ENCODE results near the gene PGM1. TPM values are rescaled to one million over a fixed set of nuclear protein-coding genes. Genes with fewer than 3 reads are reported as not detected.

The PGM1 gene
- polyA plus RNA-seq, 1 of the 3 experiments (the other 2 are of a cell fraction): 20.7 TPM

- DNase-seq: no peak
- no peaks in the 10 kb centered on the region for H3K9me3 ChIP-seq
- peaks cover 0 to 9% of the 10 kb centered on the region in 2 experiments; a peak in 2 of 4 replicates for H3K4me1 ChIP-seq (ENCODE audit: control insufficient read depth in 1 of 2, insufficient read depth in 2 of 2, low read depth in 1 of 2, low read length in 1 of 2)
- H3K79me2 ChIP-seq (ENCODE audit: insufficient read depth): no peaks in the 10 kb centered on the region
- no peaks in the 10 kb centered on the region for H3F3A ChIP-seq (replicated peaks; ENCODE audit: insufficient read depth)
- no peak overlapping the region for H3K27ac ChIP-seq (ENCODE audit: low read depth in 2 of 2, low read length in 1 of 2)
- WGBS (ENCODE audit: low lambda C conversion rate): 97% methylated on average over 4 of the region's 4 CpGs
- no peak overlapping the region for H2AFZ ChIP-seq (ENCODE audit: low read depth)
- CTCF ChIA-PET: interaction anchor here (1.2 kb wide), 1 partner anchor 76 kb away, joined by 3 read pairs; no protein-coding TSS in a partner anchor
- H3K9ac ChIP-seq: no peak overlapping the region
- no peaks in the 10 kb centered on the region for H4K20me1 ChIP-seq (ENCODE audit: insufficient read depth)
- no peaks in the 10 kb centered on the region for H3K27me3 ChIP-seq (ENCODE audit: insufficient read depth)
- no peaks in the 10 kb centered on the region for H3K9me2 ChIP-seq
- H3K4me2 ChIP-seq: no peak overlapping the region
- POLR2A ChIA-PET: no interaction called here
- no peak overlapping the region for H3K4me3 ChIP-seq (ENCODE audit: low read depth in 2 of 2, low read length in 1 of 2)
- no peak for TF ChIP-seq FOXM1 (IDR thresholded peaks at IDR 0.05; ENCODE audit: low read depth)
- TF ChIP-seq MAX (IDR thresholded peaks at IDR 0.05; ENCODE audit: low read depth): no peak
- TF ChIP-seq RAD21 (IDR thresholded peaks at IDR 0.05; ENCODE audit: low read length): no peak
- no peak for TF ChIP-seq ELF1 (IDR thresholded peaks at IDR 0.05)
- no peak for TF ChIP-seq SIN3A (IDR thresholded peaks at IDR 0.05; ENCODE audit: borderline replicate concordance, low read depth, low read length)
- TF ChIP-seq RFX5 (IDR thresholded peaks at IDR 0.05; ENCODE audit: low read length): no peak
- no peak for TF ChIP-seq TEAD4 (IDR thresholded peaks at IDR 0.05; ENCODE audit: borderline replicate concordance, insufficient read depth)
- no peak for TF ChIP-seq CTCF (IDR thresholded peaks at IDR 0.05)
- no peak for TF ChIP-seq REST (IDR thresholded peaks at IDR 0.05; ENCODE audit: low read depth, low read length)
- TF ChIP-seq SMC3 (IDR thresholded peaks at IDR 0.05; ENCODE audit: low read depth, low read length): no peak
- no peak for TF ChIP-seq YY1 (IDR thresholded peaks at IDR 0.05; ENCODE audit: low read depth)
- no peak for TF ChIP-seq FOXJ3 (CRISPR knock-in tag; IDR thresholded peaks at IDR 0.05)
- H3K36me3 ChIP-seq (replicated peaks in 1 of 2; ENCODE audit: control insufficient read depth in 1 of 2, insufficient read depth in 2 of 2, low read length in 1 of 2): peaks cover 25 to 58% of the 10 kb centered on the region in 2 experiments
Measured at GRCh38 chr1:63633281-63633680, 40.1 kb downstream of the PGM1 start.

GRCh38 chr1:63634471-63634870 lies 41.3 kb downstream of the PGM1 start:
- no peaks in the 10 kb centered on the region for H3K9me3 ChIP-seq
- peaks cover 0 to 9% of the 10 kb centered on the region in 2 experiments; a peak in 2 of 4 replicates for H3K4me1 ChIP-seq (ENCODE audit: control insufficient read depth in 1 of 2, insufficient read depth in 2 of 2, low read depth in 1 of 2, low read length in 1 of 2)
- peaks cover 25 to 65% of the 10 kb centered on the region in 2 experiments for H3K36me3 ChIP-seq (replicated peaks in 1 of 2; ENCODE audit: control insufficient read depth in 1 of 2, insufficient read depth in 2 of 2, low read length in 1 of 2)
- no peak overlapping the region for H2AFZ ChIP-seq (ENCODE audit: low read depth)
- no peak overlapping the region for H3K4me2 ChIP-seq
- no peak for DNase-seq
- no peak overlapping the region for H3K4me3 ChIP-seq (ENCODE audit: low read depth in 2 of 2, low read length in 1 of 2)
- ChIA-PET CTCF (interaction anchor here (0.8 to 1.0 kb wide), 2 partner anchors 9 to 18 kb away, joined by 3 to 4 read pairs; no protein-coding TSS in a partner anchor), POLR2A (no interaction called here)
- WGBS (ENCODE audit: low lambda C conversion rate): 87% methylated on average over 4 of the region's 4 CpGs
- no peaks in the 10 kb centered on the region for H3K9me2 ChIP-seq
- no peaks in the 10 kb centered on the region for H3K79me2 ChIP-seq (ENCODE audit: insufficient read depth)
- no peak overlapping the region for H3K9ac ChIP-seq
- no peaks in the 10 kb centered on the region for H3K27me3 ChIP-seq (ENCODE audit: insufficient read depth)
- H3K27ac ChIP-seq (ENCODE audit: low read depth in 2 of 2, low read length in 1 of 2): no peak overlapping the region
- no peaks in the 10 kb centered on the region for H3F3A ChIP-seq (replicated peaks; ENCODE audit: insufficient read depth)
- H4K20me1 ChIP-seq (ENCODE audit: insufficient read depth): no peaks in the 10 kb centered on the region
- TF ChIP-seq TCF12 (IDR thresholded peaks at IDR 0.05) (no peak), USF2 (IDR thresholded peaks at IDR 0.05; ENCODE audit: borderline replicate concordance, low read depth, low read length) (no peak), RXRA (IDR thresholded peaks at IDR 0.05; ENCODE audit: borderline replicate concordance, low read depth) (no peak), FOXJ3 (CRISPR knock-in tag; IDR thresholded peaks at IDR 0.05) (no peak), NRF1 (IDR thresholded peaks at IDR 0.05; ENCODE audit: low read depth, low read length) (no peak), IRF3 (IDR thresholded peaks at IDR 0.05; ENCODE audit: low read depth, low read length) (no peak), MXI1 (IDR thresholded peaks at IDR 0.05; ENCODE audit: low read depth, low read length) (no peak), POLR2AphosphoS5 (IDR thresholded peaks at IDR 0.05; ENCODE audit: low read depth, low read length) (no peak), EZH2phosphoT487 (IDR thresholded peaks at IDR 0.05; ENCODE audit: borderline replicate concordance, low read depth) (no peak), RAD21 (IDR thresholded peaks at IDR 0.05; ENCODE audit: low read length) (no peak)
